LoVo (cell line): ENCODE results near the gene ANGPTL7.

Experiments used
- DNase-seq: peaks from one replicate; pipeline ENCODE4 v3.0.0-alpha.2; 2016; ENCODE audit warnings: low spot score

The ANGPTL7 gene

DNA sequence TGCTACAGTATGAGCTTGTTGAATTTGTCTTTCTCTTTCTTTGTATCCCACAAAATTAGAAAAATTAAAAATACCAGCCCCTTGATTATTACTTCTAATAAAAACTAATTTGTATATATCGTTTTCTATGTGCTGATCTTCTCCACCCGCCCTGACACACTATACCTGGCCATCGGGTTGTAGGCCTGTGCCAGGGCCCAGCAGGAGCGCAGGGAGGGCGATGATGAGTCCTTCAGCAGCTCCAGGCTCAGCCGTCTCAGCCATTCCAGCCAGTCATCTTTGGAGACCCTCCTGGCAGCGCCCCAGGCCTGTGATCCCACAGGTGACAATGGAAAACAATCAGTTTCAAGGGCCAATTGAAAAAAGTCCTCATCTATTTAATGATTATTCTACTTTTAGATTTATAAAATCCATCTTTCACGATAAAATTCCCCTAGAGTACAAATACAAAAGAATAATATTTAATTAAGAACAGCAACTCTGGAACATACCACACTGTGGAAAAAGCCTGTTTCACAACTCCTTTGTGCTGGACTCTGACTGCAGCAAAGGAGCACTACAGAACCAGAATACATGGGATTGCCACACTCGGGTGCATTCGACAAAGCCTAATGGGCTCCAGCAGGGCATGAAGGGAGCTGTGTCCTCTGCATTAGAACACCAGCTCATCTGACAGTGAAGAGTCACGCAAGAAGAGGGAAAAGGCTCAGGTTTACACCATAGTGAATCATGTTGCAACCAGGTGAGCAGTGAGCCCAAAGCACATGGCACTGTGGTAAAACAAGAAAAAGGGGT lies 15.4 kb downstream of the ANGPTL7 start:
- no peak for DNase-seq

DNA sequence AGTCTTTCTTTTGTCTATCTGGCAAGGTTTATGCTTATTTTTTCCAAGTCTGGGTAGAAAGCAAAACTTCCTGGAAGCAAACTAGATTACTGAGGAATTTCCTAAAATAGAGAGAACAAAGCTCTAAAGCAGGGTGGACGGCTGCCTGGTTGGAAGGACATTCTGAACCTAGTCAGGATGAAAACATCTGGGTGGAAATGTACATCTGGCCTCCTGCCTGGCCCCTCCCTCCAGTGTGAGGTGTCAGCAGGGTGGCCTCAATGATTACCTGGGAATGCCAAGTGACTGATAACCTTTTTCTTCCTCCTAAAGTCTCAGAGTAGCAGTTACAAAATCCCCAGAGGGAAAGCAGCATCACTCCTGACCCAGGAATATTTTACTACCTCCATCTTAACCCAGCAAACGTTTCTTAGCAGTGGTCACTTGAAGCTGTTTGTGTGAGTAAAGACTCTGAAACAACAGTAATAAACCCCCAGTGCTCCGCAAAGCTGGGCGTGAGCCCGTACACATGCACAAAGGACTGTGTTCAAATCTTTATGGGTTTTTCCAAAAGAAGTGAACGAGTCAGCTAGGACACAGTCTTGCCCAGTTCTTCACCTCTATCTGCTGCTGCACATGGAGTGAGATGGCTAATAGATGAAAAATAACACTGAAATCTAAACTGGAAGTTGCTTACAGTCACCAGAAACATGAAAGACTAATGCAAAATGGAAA lies 18.9 kb downstream of the ANGPTL7 start:
- no peak for DNase-seq

DNA sequence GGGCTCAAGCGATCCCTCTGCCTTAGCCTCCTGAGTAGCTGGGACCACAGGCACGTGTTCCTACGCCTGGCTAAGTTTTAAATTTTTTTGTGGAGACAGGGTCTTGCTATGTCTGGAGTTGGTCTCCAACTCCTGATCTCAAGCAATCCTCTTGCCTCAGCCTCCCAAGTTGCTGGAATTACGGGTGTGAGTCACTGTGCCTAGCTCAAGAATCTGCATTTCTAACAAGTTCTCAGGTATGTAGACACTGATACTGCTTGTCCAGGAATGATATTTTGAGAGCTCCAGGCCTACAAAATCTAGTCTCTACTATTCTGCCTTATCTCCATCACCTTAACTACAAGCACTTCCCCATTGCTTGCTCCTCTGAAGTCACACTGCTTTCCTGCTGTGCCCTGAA lies 22.3 kb downstream of the ANGPTL7 start:
- DNase-seq: no peak

DNA sequence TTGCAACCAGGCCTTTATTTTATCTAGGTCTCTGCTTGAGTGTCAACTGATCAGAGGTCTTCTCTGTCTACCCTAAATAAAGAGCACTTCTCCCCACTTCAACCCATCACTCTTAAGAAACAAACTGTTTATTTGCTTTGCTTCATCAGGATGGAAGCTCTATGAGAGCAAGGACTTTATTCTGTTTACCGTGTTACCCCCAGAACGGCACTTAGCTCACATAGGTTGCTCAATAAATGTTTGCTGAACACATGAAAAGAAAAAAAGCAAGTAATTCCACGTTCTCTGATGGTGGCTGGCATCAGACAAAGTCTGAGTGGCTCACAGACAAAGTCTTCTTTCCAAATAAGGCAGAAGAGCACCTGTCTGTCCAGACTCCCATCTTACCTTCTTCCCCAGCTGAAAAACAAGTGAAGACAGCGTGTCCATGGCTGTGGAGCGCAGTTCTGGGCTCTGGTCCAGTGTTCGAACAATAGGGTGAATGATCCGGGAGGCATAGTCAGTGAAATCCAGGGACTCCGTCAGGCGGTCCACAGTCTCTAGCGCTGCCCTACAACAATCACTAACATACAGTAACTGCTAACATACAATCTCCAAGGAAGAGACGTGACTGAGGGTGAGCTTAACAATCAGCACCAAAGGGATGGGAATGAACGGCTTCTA lies 22.9 kb downstream of the ANGPTL7 start:
- no peak for DNase-seq

DNA sequence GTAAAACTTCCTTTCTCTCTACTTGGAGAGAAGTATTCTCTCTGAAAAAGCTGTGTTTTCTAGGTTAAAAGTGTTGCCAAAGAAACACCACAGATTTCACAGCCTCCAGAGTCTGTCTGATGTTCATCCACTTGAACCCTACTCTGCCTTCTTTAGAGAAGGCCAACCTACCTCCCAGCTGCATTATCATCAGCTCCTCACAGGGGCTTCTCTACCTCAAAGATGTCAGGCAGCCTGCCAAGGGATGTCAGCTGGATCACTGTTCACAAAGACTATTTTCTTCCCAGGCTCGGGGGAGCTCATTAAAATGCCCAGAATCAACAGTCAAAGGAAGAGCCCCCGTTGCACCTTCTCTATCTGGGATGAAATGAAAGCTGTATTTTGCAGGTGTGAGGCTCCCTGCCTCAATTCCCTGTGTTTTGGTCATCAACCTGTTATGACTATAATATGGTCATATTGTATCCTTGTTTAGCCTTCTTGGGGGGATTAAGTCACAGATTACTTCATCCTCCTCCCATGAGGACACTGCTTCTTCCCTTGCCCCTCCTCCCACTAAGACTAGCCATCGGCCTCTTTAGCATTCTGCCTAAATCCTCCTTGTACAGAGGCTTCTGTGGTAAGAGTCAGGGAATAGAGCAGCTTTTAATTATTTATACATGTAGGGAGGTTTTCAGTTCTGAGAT lies 25.7 kb downstream of the ANGPTL7 start:
- no peak for DNase-seq

DNA sequence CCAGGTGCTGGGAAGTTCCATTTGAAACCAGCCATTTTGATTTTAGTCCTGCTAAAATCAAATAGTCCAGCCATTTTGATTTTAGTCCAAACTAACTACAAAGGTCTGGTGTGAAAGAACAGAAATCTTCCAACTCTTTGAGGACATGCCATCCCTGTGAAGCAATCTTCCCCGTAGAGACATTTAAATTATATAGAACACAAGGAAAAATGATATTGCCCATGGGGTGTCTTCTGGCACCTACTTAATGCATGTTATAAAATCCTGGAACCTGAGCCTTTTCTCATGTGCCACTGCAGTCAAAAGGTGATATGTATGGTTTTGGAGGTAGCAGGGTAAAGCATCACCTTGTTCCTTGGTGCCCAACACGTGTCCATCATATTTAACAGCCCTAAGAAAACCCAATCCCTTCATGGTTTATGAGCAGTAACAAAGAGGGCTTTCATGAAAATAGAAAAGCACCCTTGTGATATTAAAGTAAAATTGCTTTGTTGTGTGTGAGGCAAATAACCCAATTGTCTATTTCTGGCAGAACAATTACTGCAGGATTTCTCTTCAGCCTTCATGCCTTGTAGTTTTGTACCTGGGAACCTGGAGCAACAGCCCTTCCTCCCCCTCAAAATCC lies 26.3 kb downstream of the ANGPTL7 start:
- no peak for DNase-seq

DNA sequence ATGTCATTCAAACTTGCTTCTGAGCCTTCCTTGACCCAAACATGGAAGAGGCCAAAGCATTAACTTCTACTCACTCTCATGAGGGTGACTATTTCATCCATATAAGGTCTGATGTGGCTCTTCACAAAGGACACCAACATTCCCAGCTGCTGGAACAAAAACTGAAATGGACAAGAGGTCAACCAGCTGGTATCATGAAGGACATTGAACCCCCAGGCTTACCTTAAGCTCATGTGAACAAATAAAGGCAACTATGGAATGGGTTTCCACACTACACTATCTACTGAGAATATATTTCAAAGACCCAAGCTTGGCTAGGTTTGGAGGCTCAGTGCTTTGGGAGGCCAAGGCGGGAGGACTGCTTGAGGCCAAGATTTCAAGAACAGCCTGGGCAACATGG lies 26.9 kb downstream of the ANGPTL7 start:
- no peak for DNase-seq

DNA sequence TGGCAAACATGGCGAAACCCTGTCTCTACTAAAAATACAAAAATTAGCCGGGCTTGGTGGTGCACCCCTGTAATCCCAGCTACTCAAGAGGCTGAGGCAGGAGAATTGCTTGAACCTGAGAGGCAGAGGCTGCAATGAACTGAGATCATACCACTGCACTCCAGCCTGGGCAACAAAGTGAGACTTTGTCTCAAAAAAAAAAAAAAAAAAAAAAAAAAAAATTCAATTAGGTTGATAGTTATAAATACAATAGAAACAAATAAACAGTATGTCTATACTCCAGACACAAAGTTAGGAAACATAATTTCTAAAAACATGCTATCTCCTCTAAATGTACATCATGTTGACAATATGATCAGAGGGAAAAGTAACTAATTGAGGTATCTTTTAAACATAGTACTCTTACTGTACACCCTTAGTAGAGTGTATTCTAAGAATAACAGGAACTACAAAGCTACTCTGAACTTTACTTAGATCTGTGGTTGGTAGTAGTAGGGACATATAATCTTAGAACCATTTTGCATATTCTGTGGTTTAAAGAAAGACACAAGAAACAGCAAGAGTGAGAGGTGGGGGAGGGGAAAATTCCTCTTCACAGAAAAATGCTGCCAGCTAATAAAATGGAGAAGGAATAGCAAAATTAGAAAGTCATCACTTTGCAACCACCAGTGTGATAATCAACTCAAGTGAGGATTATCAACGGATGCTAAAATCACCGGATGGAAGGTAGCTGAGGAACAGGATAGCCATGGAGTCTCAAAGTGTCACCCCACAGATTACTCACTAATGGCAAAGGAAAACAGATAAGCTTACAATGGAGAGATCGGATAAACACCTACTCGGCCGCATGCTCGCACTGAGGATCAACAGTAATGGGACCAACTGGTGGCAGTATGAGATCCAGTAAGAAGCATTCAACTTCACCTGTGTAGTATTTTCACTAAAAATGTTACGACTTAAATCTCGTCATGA lies 38.2 kb downstream of the ANGPTL7 start:
- no peak for DNase-seq

DNA sequence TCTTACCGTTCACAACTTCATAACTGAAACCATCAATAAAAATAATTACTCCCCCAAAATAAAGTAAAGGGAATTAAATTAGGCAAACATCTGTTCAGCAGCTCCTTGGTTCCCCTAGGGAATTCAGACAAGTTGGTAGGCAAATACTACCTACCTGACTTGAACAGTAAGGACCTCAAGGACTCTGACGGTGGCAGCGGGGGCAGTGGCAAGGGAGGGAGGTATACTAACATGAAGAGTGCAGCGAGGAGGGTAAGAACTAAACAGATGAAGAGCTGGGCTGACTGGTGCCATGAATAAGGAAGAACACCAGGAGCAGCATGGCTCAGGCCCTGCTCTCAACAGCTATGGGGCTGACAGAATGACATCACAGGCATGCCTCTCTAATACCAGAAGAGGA lies 40.0 kb downstream of the ANGPTL7 start:
- DNase-seq: no peak

DNA sequence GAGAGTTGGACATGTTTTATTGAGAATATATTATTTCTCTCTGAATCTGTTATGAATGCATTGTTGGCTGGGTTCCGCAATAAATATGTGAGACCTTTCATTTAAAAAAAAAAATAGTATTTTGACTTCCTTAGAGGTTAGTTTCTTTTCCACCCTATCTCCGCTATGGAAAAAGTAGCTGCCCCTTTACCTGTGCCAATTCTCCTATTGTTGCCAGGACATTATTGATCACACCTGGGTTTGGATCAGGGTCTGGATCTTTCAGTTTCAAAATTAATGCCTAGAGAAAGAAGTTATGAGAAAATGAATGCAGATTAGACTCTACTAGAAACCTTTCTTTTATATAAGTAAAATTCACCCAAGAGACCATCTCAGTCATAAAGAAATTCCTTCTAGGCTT lies 44.1 kb downstream of the ANGPTL7 start:
- DNase-seq: no peak

DNA sequence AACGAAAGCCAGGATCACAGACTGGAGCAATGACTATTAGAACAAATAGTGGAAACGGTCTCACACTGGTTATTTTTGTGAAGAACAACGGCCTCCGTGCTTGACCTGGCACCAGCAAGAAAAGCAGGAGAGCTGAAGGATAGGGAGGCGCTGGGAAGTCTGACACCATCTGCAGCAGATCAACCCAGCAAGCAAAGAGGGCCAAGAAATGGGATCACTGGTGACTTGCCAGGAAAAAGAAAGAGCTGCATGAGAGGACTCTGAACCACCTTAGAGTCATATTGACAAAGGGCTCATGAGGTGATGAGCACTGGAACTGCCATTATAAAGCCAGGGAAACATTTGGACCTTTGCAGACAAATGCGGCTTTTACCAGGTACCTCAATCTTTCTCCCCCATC lies 48.2 kb downstream of the ANGPTL7 start:
- DNase-seq: no peak

DNA sequence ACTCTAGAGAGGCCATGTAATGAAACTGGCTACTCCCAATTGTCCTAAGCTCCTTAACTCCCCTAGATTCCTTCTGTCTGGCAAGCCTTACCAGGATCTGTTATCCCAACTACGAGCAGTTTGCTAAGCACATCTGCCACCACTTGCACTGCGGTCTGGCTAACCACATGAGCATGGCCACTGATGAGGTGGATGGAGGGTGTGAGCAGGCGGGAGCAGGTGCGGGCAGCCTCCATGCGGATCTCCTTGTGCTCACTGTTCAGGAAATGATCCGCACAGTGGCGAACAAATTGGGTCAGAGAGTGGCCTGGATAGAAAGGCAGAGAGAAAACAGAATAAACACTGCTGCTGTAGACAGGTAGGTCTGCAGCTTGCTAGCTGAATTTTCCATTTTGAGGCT lies 49.2 kb downstream of the ANGPTL7 start:
- DNase-seq: no peak

DNA sequence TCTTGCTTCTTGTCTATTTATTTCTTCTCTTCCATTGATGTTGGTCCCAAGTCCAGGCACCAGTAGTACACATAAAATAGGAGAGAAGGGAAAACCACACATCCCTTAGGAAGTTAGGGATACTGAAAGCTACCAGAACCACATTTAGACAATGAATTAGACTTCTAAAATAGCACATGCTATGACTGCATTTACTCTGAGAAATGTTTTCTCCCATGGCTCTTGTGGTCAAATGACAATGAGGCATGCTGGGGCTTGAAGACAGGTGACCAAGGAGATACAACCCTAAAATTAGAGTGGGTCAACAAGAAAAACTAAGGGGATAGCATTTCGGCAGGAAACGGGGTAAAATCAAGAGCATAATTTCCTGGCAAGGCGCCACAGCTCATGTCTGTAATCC lies 56.1 kb downstream of the ANGPTL7 start:
- no peak for DNase-seq
